Mammary epithelial cell (primary cell): ENCODE data around the gene LRMDA.

Experiments
- CTCF ChIP-seq, 2 donors: IDR thresholded peaks in 1 of 2; conservative IDR thresholded peaks in 1 of 2; 2 replicates each; pipeline ENCODE4 v1.5.1; 2011 to 2012; ENCODE audit warnings: inconsistent platforms in 2 of 2, low read length in 2 of 2, mild to moderate bottlenecking in 2 of 2, control low read depth in 1 of 2, low read depth in 1 of 2; ENCODE audit not compliant: insufficient read depth in 1 of 2; ENCODE audit errors: extremely low read depth in 1 of 2
- EZH2 ChIP-seq: IDR thresholded peaks from 2 replicates; pipeline ENCODE4 v1.6.1; 2012; ENCODE audit warnings: low read length, inconsistent platforms, borderline replicate concordance

- no peak for TF ChIP-seq CTCF (conservative IDR thresholded peaks at IDR 0.05 in 1 of 2, IDR thresholded peaks at IDR 0.05 in 1 of 2; ENCODE audit: extremely low read depth in 1 of 2, insufficient read depth in 1 of 2, low read depth in 1 of 2, low read length in 2 of 2)
- TF ChIP-seq EZH2 = no peak
Observed at GRCh38 chr10:75959209-75959608, 527.8 kb downstream of the LRMDA start.
